Astrocyte of the spinal cord (primary cell): ENCODE measurements around the gene CES5A.
"Not testable (repeated sequence)": the region's sequence is repeated elsewhere in the genome, so short reads cannot be mapped to it uniquely, and the experiment has no call there.

Source experiments
- DNase-seq: peaks from one replicate; pipeline ENCODE4 v3.0.0; 2011; ENCODE audit warnings: low read depth, low spot score
- H3K4me3 ChIP-seq: 2 replicates; pipeline ENCODE4 v1.5.1; 2011; ENCODE audit warnings: low read depth, mild to moderate bottlenecking, low read length, moderate library complexity
- in situ Hi-C: cut with HindIII; loops from 2 replicates; pipeline ENCODE4 v1.10.0; 2017; ENCODE audit warnings: low sequenced_read_pairs
- TF ChIP-seq, protein P1 (sequence below): IDR thresholded peaks from 2 replicates; pipeline ENCODE4 v1.5.1; 2012; ENCODE audit warnings: low read depth, mild to moderate bottlenecking, low read length, inconsistent platforms

Gene CES5A

DNA sequence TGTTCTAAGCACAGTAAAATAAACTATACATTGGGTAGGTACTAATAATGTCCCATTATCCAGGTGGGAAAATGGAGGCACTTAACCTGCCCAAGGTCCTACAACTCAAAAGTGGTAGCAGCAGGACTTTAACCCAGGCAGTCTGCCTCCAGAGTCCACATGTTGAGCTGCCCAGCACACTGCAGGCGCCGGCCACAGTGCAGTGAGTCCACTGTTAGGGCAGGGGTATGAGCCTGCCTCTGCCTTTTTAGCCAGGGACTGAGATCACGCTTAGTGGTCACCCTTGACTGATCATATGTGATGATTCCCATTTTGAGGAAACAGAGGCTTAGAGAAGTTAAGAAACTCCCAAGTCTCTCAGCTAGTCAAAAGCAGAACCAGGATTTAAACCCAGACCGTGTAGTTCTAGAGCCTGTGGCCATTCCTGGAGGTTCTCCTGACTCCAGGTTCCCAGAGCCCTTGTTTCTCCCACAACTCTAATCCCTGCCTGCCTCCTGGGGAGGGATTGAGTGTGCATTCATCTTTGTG lies 50.6 kb downstream of the CES5A start:
- TF ChIP-seq, protein P1, sequence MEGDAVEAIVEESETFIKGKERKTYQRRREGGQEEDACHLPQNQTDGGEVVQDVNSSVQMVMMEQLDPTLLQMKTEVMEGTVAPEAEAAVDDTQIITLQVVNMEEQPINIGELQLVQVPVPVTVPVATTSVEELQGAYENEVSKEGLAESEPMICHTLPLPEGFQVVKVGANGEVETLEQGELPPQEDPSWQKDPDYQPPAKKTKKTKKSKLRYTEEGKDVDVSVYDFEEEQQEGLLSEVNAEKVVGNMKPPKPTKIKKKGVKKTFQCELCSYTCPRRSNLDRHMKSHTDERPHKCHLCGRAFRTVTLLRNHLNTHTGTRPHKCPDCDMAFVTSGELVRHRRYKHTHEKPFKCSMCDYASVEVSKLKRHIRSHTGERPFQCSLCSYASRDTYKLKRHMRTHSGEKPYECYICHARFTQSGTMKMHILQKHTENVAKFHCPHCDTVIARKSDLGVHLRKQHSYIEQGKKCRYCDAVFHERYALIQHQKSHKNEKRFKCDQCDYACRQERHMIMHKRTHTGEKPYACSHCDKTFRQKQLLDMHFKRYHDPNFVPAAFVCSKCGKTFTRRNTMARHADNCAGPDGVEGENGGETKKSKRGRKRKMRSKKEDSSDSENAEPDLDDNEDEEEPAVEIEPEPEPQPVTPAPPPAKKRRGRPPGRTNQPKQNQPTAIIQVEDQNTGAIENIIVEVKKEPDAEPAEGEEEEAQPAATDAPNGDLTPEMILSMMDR: no peak
- no peak for DNase-seq
- in situ Hi-C loops: no loop called here
- H3K4me3 ChIP-seq: no peak overlapping the region

- H3K4me3 ChIP-seq: no peak overlapping the region
- in situ Hi-C loops: no loop called here
- no peak for DNase-seq
- TF ChIP-seq, protein P1: no peak
Measured at GRCh38 chr16:55822280-55822810, 52.8 kb downstream of the CES5A start.

GRCh38 chr16:55821210-55821609 lies 54.0 kb downstream of the CES5A start:
- DNase-seq: no peak
- no peak overlapping the region for H3K4me3 ChIP-seq
- in situ Hi-C loops: no loop called here

DNA sequence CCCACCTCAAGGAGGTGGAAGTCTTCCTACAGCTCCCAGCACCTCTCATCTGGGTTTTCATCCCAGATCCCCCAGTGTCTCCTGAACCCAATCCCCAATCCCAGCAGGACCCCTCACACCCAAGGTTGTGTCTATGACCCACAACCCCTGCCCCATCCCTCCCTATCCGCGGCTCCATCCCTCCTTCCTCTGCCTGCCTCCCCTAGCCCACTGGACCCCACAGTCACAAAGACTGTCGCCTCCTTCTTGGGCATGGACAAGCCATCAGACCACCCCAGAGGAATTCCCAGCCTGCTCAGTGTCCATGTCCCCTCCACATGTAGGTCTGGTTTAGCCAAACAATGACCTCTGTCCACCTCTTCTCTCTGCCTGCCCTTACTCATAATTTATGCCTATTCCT lies 54.6 kb downstream of the CES5A start:
- in situ Hi-C loops: no loop called here
- no peak overlapping the region for H3K4me3 ChIP-seq
- no peak for DNase-seq
- TF ChIP-seq, protein P1: no peak

More at GRCh38 chr16:55821210-55821609, 54.0 kb downstream of the CES5A start:
- TF ChIP-seq, protein P1: no peak

DNA sequence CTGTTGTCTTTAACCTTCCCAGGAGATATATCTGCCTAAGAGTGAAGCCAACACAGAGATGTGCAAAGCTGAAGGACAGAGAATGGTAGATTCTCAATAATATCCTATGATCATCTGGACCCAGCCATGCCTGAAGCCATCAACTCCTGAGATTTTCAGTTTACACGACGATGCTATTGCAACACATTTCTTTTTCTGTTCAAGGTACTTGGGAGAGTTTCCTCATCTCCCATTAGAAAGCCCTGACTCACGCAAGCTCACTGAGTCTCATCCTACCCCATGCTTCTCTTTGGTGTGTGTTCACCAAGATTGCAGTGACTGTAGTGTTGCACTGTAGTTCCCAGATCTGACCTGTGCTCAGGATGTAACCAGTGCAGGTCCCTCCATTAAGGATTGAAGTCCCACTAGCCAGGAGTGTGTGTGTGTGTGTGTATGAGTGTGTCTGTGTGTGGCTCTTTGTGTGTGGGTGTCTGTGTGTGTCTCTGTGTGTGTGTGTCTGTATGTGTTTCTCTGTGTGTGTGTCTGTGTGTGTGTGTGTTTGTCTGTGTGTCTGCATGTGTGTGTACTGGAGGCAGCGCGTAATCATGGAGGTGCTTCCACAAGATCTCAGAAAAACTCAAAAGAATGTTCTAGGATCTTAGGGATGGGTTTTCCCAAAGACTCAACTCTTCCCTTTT lies 57.8 kb downstream of the CES5A start:
- TF ChIP-seq, protein P1: no peak

GRCh38 chr16:55816222-55816621 lies 59.0 kb downstream of the CES5A start:
- in situ Hi-C loops, H3K4me3 ChIP-seq, DNase-seq: not testable (repeated sequence)

More for the DNA sequence above, 57.8 kb downstream of the CES5A start:
- in situ Hi-C loops: no loop called here
- DNase-seq: no peak
- no peak overlapping the region for H3K4me3 ChIP-seq

DNA sequence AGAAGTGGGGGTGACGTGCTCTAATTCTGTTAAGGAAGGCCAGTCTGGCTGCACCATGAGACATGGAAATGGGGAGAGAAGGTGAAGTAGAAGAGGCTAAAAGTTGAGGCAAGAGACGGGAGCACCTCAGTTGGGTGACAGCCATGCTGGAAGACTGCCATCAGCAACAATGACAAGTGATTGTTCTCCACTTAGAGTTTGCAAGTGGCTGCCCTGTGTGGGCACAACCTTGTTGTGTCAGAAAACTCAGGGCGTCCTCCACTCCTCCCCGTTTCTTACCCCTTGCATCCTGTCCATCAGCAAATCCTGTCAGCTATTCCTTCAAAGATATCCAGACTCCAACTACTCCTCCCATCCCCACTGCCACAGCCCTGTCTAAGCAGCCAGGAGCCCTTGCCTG lies 59.9 kb downstream of the CES5A start:
- no peak for DNase-seq
- TF ChIP-seq, protein P1: no peak
- in situ Hi-C loops: no loop called here
- H3K4me3 ChIP-seq: no peak overlapping the region

GRCh38 chr16:55814174-55814573 lies 61.0 kb downstream of the CES5A start:
- DNase-seq, in situ Hi-C loops, H3K4me3 ChIP-seq: not testable (repeated sequence)

GRCh38 chr16:55813730-55814129 lies 61.4 kb downstream of the CES5A start:
- H3K4me3 ChIP-seq, in situ Hi-C loops, DNase-seq: not testable (repeated sequence)
